K562 (cell line): Measurements from ENCODE around the gene NRN1. TPM values are rescaled to one million over a fixed set of nuclear protein-coding genes. Genes with fewer than 3 reads are reported as not detected.

Experiments
- ATAC-seq: fragments of 200-7000 bp; cut with Tn5 transposase; 3 replicates; pipeline ENCODE4 v1.9.1; 2020; ENCODE audit warnings: moderate library complexity
- BruUV-seq: library from RNA; stranded (reverse); fragments of 400-500 nt; replicated peaks from 2 replicates; lab custom pipeline; 2021; lab: Mats Ljungman, UMichigan
- CTCF ChIA-PET: fragments of 300-600 bp; formaldehyde crosslinking; extraction: SDS; loops from one replicate; lab custom pipeline; 2021; ENCODE audit warnings: low intra/inter-chr PET ratio; lab: Yijun Ruan, JAX
- POLR2A ChIA-PET: fragments of 300-600, 350-650 bp; sonication (Branson Sonifier 250); formaldehyde crosslinking; extraction: SDS; loops from one replicate; lab custom pipeline; 2021; ENCODE audit warnings: antibody characterized with exemption, inconsistent platforms; lab: Yijun Ruan, JAX
- DNase-seq, 4 experiments: peaks; one replicate each; pipeline versions ENCODE4 v3.0.0 to v3.0.0-alpha.2; 2011 to 2018; ENCODE audit warnings: low spot score in 3 of 4, mixed read lengths in 3 of 4; ENCODE audit errors: extremely low read depth in 1 of 4
- FAIRE-seq: peaks from 2 replicates; lab custom pipeline; 2011; peaks lifted over from hg19 to GRCh38; lab: Jason Lieb, UNC
- H2AFZ ChIP-seq: 2 replicates; pipeline ENCODE4 v1.6.0; 2011; ENCODE audit warnings: low read depth, low read length, control low read depth, inconsistent platforms
- H3K27ac ChIP-seq: fragments of 200-600 bp; 3 replicates; pipeline ENCODE4 v1.8.0; 2011; ENCODE audit warnings: low read depth, mild to moderate bottlenecking, control low read depth, inconsistent platforms, low read length, moderate library complexity, mixed read lengths; ENCODE audit errors: extremely low read depth
- H3K27me3 ChIP-seq, 2 experiments: fragments of 300-600 bp in 1 of 2; 2 replicates in 1 of 2; 3 replicates in 1 of 2; pipeline versions ENCODE4 v1.6.0 to v1.8.0; 2011; ENCODE audit warnings: inconsistent platforms in 2 of 2, low read length in 2 of 2, mild to moderate bottlenecking in 1 of 2, mixed read lengths in 1 of 2, moderate library complexity in 1 of 2; ENCODE audit not compliant: control insufficient read depth in 2 of 2, insufficient read depth in 2 of 2
- H3K36me3 ChIP-seq: fragments of 300-600 bp; 3 replicates; pipeline ENCODE4 v1.8.0; 2011; ENCODE audit warnings: mild to moderate bottlenecking, low read length, inconsistent platforms; ENCODE audit not compliant: control insufficient read depth, insufficient read depth
- H3K4me1 ChIP-seq, 2 experiments: fragments of 200-600 bp in 1 of 2; replicated peaks in 1 of 2; 2 replicates in 1 of 2; 3 replicates in 1 of 2; pipeline versions ENCODE4 v1.5.1 to v1.8.0; 2011; ENCODE audit warnings: inconsistent platforms in 2 of 2, low read length in 2 of 2, mild to moderate bottlenecking in 1 of 2, mixed read lengths in 1 of 2, moderate library complexity in 1 of 2; ENCODE audit not compliant: control insufficient read depth in 2 of 2, insufficient read depth in 2 of 2
- H3K4me2 ChIP-seq: 2 replicates; pipeline ENCODE4 v1.6.1; 2011; ENCODE audit warnings: low read length, control low read depth, inconsistent platforms, mixed read lengths; ENCODE audit not compliant: insufficient read depth
- H3K4me3 ChIP-seq: fragments of 200-600 bp; sonication (generic), shearing (Covaris generic); 2 replicates; pipeline ENCODE4 v1.5.1; 2016; ENCODE audit warnings: control low read depth, inconsistent platforms
- H3K79me2 ChIP-seq: fragments of 200-600 bp; 3 replicates; pipeline ENCODE4 v1.8.0; 2011; ENCODE audit warnings: low read length, inconsistent platforms; ENCODE audit not compliant: control insufficient read depth, insufficient read depth
- H3K9ac ChIP-seq, 2 experiments: 2 replicates each; pipeline versions ENCODE4 v1.6.0 to v1.6.1; 2011; ENCODE audit warnings: low read depth in 2 of 2, low read length in 2 of 2, control low read depth in 1 of 2, inconsistent platforms in 1 of 2, mild to moderate bottlenecking in 1 of 2, mixed read lengths in 1 of 2; ENCODE audit not compliant: insufficient read depth in 1 of 2
- H3K9me1 ChIP-seq: one replicate; pipeline ENCODE4 v1.6.0; 2011; ENCODE audit warnings: inconsistent platforms, mild to moderate bottlenecking, low read length, moderate library complexity; ENCODE audit not compliant: control insufficient read depth, insufficient read depth
- H3K9me3 ChIP-seq: replicated peaks from 2 replicates; pipeline ENCODE4 v1.5.1; 2011; ENCODE audit warnings: low read depth, low read length, inconsistent platforms; ENCODE audit not compliant: control insufficient read depth, insufficient read depth
- H4K20me1 ChIP-seq: replicated peaks from 2 replicates; pipeline ENCODE4 v1.6.1; 2011; ENCODE audit warnings: low read length, inconsistent platforms, mixed read lengths; ENCODE audit not compliant: control insufficient read depth, insufficient read depth
- PHF8 ChIP-seq: fragments of 200-600 bp; sonication (generic); IDR thresholded peaks from 2 replicates; pipeline ENCODE4 v1.6.1; 2012; ENCODE audit warnings: mixed run types, mild to moderate bottlenecking, inconsistent platforms, low read length, moderate library complexity, borderline replicate concordance
- RAD51 ChIP-seq: fragments of 450-650 bp; IDR thresholded peaks from 2 replicates; pipeline ENCODE4 v1.7.1; 2016; ENCODE audit warnings: low read depth, mild to moderate bottlenecking, borderline replicate concordance
- TOE1 ChIP-seq, 2 experiments: fragments of 450-650 bp in 1 of 2; sonication (generic) in 1 of 2; formaldehyde crosslinking in 1 of 2; IDR thresholded peaks; 2 replicates each; pipeline versions ENCODE4 v1.7.1 to v1.8.0; 2016 to 2022; ENCODE audit warnings: borderline replicate concordance in 2 of 2, mild to moderate bottlenecking in 2 of 2, antibody characterized with exemption in 1 of 2, inconsistent platforms in 1 of 2, low read depth in 1 of 2, missing genetic modification reagents in 1 of 2, moderate library complexity in 1 of 2
- USF2 ChIP-seq: sonication (generic); formaldehyde crosslinking; IDR thresholded peaks from 2 replicates; pipeline ENCODE4 v1.5.0; 2020; ENCODE audit warnings: missing genetic modification reagents
- YBX1 ChIP-seq: fragments of 450-650 bp; IDR thresholded peaks from 2 replicates; pipeline ENCODE4 v1.7.1; 2016; ENCODE audit warnings: mild to moderate bottlenecking
- ZNF3 ChIP-seq: fragments of 250-450 bp; sonication (Bioruptor Pico); IDR thresholded peaks from 2 replicates; pipeline ENCODE4 v1.5.0; 2021; ENCODE audit warnings: mild to moderate bottlenecking, moderate library complexity
- ZNF586 ChIP-seq: fragments of 450-650 bp; formaldehyde crosslinking; conservative IDR thresholded peaks from 2 replicates; pipeline ENCODE4 v1.4.0; 2020; ENCODE audit warnings: mild to moderate bottlenecking, moderate library complexity
- WGBS: fragments of 100-300 bp; shearing (Covaris generic); methylation state at CpG from one replicate; pipeline ENCODE4 v1.1.6; 2016; ENCODE audit warnings: low coverage, mixed read lengths; ENCODE audit not compliant: insufficient coverage; ENCODE audit errors: missing lambda C conversion rate; 5-methylcytosine and 5-hydroxymethylcytosine counted together
- in situ Hi-C: fragments of 300-500 bp; cut with MboI; formaldehyde crosslinking; loops from 4 replicates; pipeline ENCODE4 v1.15.0; 2018; ENCODE audit warnings: inconsistent platforms, mixed read lengths
- intact Hi-C: fragments of 100-400 bp; cut with micrococcal nuclease; formaldehyde crosslinking; loops from 2 replicates; pipeline ENCODE4 v1.14.2; 2022
- polyA plus RNA-seq, 8 experiments: library from polyadenylated mRNA; depleted of rRNA in 4 of 8; stranded (reverse) in 5 of 8; unstranded in 3 of 8; fragments of >200 nt; fragmentation: Nextera tagmentation in 2 of 8; fragmentation: Illumina TruSeq in 1 of 8; extraction: Ambion mirVana in 2 of 8; extraction: Trizol in 1 of 8; gene quantifications; 2 replicates each; pipeline versions ENCODE4 v1.2.1 to v1.2.3, GENCODE V29; 2011 to 2014; ENCODE audit warnings: inconsistent platforms in 1 of 8, missing spikeins in 1 of 8
- total RNA-seq, 7 experiments: library from RNA; depleted of rRNA in 6 of 7; stranded (reverse); fragments of >200 nt in 6 of 7; fragmentation: Illumina TruSeq in 2 of 7; extraction: Trizol in 2 of 7; gene quantifications; 2 replicates each; pipeline versions ENCODE4 v1.2.1 to v1.2.3, GENCODE V29; 2011 to 2021; ENCODE audit warnings: low replicate concordance in 1 of 7
- TF ChIP-seq, protein P1 (sequence below): sonication (generic); formaldehyde crosslinking; IDR thresholded peaks from 2 replicates; pipeline ENCODE4 v1.8.1; 2023; ENCODE audit warnings: mild to moderate bottlenecking, missing genetic modification reagents
- TF ChIP-seq, protein P2 (sequence below): fragments of 250-450 bp; sonication (Bioruptor Pico); IDR thresholded peaks from 2 replicates; pipeline ENCODE4 v1.5.1; 2021; ENCODE audit warnings: mild to moderate bottlenecking
- TF ChIP-seq, protein P3 (sequence below): sonication (generic); formaldehyde crosslinking; IDR thresholded peaks from 2 replicates; pipeline ENCODE4 v1.9.0; 2022; ENCODE audit warnings: mild to moderate bottlenecking, missing genetic modification reagents
- TF ChIP-seq, protein P4 (sequence below): fragments of 450-650 bp; formaldehyde crosslinking; IDR thresholded peaks from 2 replicates; pipeline ENCODE4 v1.4.0; 2020; ENCODE audit warnings: mild to moderate bottlenecking, mixed read lengths

NRN1 gene
- total and polyA plus RNA-seq, 9 of the 15 experiments (the other 6 are each of a cell fraction or from before 2014, with no cell fraction given): not detected

- TF ChIP-seq, protein P1, sequence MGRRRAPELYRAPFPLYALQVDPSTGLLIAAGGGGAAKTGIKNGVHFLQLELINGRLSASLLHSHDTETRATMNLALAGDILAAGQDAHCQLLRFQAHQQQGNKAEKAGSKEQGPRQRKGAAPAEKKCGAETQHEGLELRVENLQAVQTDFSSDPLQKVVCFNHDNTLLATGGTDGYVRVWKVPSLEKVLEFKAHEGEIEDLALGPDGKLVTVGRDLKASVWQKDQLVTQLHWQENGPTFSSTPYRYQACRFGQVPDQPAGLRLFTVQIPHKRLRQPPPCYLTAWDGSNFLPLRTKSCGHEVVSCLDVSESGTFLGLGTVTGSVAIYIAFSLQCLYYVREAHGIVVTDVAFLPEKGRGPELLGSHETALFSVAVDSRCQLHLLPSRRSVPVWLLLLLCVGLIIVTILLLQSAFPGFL (CRISPR knock-in tag): no peak
- TF ChIP-seq, protein P2, sequence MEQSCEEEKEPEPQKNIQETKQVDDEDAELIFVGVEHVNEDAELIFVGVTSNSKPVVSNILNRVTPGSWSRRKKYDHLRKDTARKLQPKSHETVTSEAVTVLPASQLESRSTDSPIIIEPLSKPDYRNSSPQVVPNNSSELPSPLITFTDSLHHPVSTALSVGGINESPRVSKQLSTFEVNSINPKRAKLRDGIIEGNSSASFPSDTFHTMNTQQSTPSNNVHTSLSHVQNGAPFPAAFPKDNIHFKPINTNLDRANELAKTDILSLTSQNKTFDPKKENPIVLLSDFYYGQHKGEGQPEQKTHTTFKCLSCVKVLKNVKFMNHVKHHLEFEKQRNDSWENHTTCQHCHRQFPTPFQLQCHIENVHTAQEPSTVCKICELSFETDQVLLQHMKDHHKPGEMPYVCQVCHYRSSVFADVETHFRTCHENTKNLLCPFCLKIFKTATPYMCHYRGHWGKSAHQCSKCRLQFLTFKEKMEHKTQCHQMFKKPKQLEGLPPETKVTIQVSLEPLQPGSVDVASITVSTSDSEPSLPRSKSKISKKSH (CRISPR knock-in tag): no peak
These were observed 39.1 kb downstream of the NRN1 start (continued) for GRCh38 chr6:5967594-5967993.

DNA sequence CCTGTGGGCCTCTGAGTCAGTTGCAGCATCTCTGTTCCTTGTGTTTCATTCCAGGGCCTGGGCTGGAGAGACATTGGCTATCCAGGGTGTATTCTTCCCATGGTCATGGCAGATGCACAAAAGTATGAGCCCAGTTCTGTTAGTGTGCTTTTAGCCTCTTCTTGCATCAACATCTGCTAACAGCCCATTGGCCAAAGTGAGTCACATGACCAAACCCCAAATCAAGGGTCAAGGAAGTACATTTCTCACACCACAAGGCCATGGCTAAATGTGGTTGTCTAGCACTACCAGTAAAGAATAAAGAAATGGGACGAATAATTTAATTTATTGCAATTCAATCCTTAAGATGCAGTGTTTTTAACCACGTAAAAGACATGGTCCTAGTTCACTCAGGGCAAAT is 43.9 kb downstream of the NRN1 start:
- Histone ChIP-seq H3K4me2 (no peak overlapping the region), H3K27ac (no peak overlapping the region), H3K4me1 (no peaks in the 10 kb centered on the region), H3K9ac (no peak overlapping the region), H4K20me1 (no peaks in the 10 kb centered on the region), H3K36me3 (no peaks in the 10 kb centered on the region), H3K9me1 (no peaks in the 10 kb centered on the region), H3K4me3 (no peak overlapping the region), H2AFZ (no peak overlapping the region), H3K27me3 (peaks cover 3 to 8% of the 10 kb centered on the region in 2 experiments; a peak in 1 of 5 replicates), H3K79me2 (no peaks in the 10 kb centered on the region), H3K9me3 (no peaks in the 10 kb centered on the region)
- ChIA-PET CTCF (no interaction called here), POLR2A (no interaction called here)
- intact Hi-C loops: no loop called here
- no TSS peak for BruUV-seq
- DNase-seq (peak in 3 of 4 experiments; percentile 20 to 59 (median 55)), ATAC-seq (no peak), FAIRE-seq (no peak)
- in situ Hi-C loops: no loop called here
- 0% methylated on average over 2 of the region's 2 CpGs for WGBS
- peak; percentile 53; the same call in 1 of the 2 replicates for TF ChIP-seq USF2
- TF ChIP-seq, protein P2 (CRISPR knock-in tag): no peak
- peak; percentile 54; the same call in 1 of the 2 replicates for TF ChIP-seq RAD51
- TF ChIP-seq, protein P3, sequence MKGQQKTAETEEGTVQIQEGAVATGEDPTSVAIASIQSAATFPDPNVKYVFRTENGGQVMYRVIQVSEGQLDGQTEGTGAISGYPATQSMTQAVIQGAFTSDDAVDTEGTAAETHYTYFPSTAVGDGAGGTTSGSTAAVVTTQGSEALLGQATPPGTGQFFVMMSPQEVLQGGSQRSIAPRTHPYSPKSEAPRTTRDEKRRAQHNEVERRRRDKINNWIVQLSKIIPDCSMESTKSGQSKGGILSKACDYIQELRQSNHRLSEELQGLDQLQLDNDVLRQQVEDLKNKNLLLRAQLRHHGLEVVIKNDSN: 0 out of 2 replicates have a peak, but pooled peaks have one; percentile 32
- no peak for TF ChIP-seq YBX1
- TF ChIP-seq, protein P4, sequence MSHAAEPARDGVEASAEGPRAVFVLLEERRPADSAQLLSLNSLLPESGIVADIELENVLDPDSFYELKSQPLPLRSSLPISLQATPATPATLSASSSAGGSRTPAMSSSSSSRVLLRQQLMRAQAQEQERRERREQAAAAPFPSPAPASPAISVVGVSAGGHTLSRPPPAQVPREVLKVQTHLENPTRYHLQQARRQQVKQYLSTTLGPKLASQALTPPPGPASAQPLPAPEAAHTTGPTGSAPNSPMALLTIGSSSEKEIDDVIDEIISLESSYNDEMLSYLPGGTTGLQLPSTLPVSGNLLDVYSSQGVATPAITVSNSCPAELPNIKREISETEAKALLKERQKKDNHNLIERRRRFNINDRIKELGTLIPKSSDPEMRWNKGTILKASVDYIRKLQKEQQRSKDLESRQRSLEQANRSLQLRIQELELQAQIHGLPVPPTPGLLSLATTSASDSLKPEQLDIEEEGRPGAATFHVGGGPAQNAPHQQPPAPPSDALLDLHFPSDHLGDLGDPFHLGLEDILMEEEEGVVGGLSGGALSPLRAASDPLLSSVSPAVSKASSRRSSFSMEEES (CRISPR knock-in tag): peak; percentile 81
- TF ChIP-seq PHF8: no peak
- no peak for TF ChIP-seq ZNF3
- TF ChIP-seq ZNF586 (CRISPR knock-in tag): no peak
- 0 out of 2 replicates have a peak, but pooled peaks have one; percentile 50 for TF ChIP-seq TOE1 (IDR thresholded peaks at IDR 0.05; ENCODE audit: borderline replicate concordance)
- TF ChIP-seq TOE1 (CRISPR knock-in tag; IDR thresholded peaks at IDR 0.05; ENCODE audit: borderline replicate concordance, low read depth): no peak
